ENCODE measurements around the gene RSRC1.

- TF ChIP-seq POLR2AphosphoS5 (IDR thresholded peaks at IDR 0.05; ENCODE audit: insufficient read depth in 1 of 2, low read depth in 1 of 2) (no peak), CTCF (IDR thresholded peaks at IDR 0.05) (no peak)
Measured at GRCh38 chr3:158269942-158270341, 160.1 kb downstream of the RSRC1 start.
